Mucosa of rectum (tissue), 2 donors: ENCODE results near the gene INTS6L.
A peak's percentile ranks its signal among the peaks of the same experiment; 100 is the strongest.

Source experiments
- H3K27ac ChIP-seq, 2 donors: one replicate each; pipeline ENCODE4 v1.7.0; 2013; ENCODE audit warnings: inconsistent platforms in 2 of 2, low read depth in 2 of 2, low read length in 2 of 2
- H3K27me3 ChIP-seq, 2 donors: one replicate each; pipeline ENCODE4 v1.7.0; 2013; ENCODE audit warnings: low read length in 2 of 2; ENCODE audit not compliant: control insufficient read depth in 2 of 2, insufficient read depth in 2 of 2
- H3K36me3 ChIP-seq, 2 donors: one replicate each; pipeline ENCODE4 v1.7.0; 2013; ENCODE audit warnings: low read length in 2 of 2; ENCODE audit not compliant: control insufficient read depth in 2 of 2, insufficient read depth in 2 of 2
- H3K4me1 ChIP-seq, 2 donors: one replicate each; pipeline ENCODE4 v1.7.0; 2013; ENCODE audit warnings: low read length in 2 of 2, mild to moderate bottlenecking in 1 of 2; ENCODE audit not compliant: control insufficient read depth in 2 of 2, insufficient read depth in 2 of 2
- H3K4me3 ChIP-seq, 2 donors: one replicate each; pipeline ENCODE4 v1.7.0; 2013; ENCODE audit warnings: low read length in 2 of 2
- H3K9ac ChIP-seq, 2 donors: one replicate each; pipeline ENCODE4 v1.7.0; 2013; ENCODE audit warnings: low read length in 2 of 2, low read depth in 1 of 2, mild to moderate bottlenecking in 1 of 2
- H3K9me3 ChIP-seq, 2 donors: one replicate each; pipeline ENCODE4 v1.7.0; 2013; ENCODE audit warnings: low read length in 2 of 2; ENCODE audit not compliant: control insufficient read depth in 2 of 2
- donor health status: healthy.
- donor health status: Normal muscosa, but diverticular disease.

The INTS6L gene

DNA sequence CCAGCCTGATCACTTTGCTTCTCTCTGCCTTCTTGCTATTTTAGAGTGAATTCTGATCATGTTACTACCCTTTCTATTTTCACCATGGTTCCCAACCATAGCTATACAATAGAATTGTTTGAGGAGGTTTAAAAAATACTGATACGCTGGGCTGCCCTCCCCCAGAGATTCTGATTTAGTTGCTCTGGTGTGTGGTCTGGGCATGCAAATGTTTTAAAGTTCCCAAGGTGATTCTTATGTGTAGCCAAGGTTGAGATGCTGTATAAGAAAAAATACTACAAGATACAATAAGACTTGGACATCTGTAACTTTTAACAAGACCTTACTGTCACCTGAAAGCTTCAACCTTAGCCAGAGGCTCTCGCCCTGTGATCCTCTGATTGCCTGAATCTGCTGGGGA, 22.2 kb upstream of the INTS6L start:
- no peak overlapping the region for H3K9ac ChIP-seq
- H3K4me1 ChIP-seq, result no peaks in the 10 kb centered on the region
- H3K4me3 ChIP-seq, result no peak overlapping the region
- H3K36me3 ChIP-seq, result no peaks in the 10 kb centered on the region
- no peaks in the 10 kb centered on the region for H3K9me3 ChIP-seq
- H3K27ac ChIP-seq, result no peak overlapping the region
- H3K27me3 ChIP-seq, result peaks cover 0 to 2% of the 10 kb centered on the region in 2 donors

- Histone ChIP-seq H3K4me1 (no peaks in the 10 kb centered on the region), H3K27me3 (no peaks in the 10 kb centered on the region), H3K36me3 (no peaks in the 10 kb centered on the region), H3K27ac (no peak overlapping the region), H3K9me3 (no peaks in the 10 kb centered on the region), H3K9ac (no peak overlapping the region), H3K4me3 (no peak overlapping the region)
These were observed 15.1 kb upstream of the INTS6L start for GRCh38 chrX:135505351-135505750.

DNA sequence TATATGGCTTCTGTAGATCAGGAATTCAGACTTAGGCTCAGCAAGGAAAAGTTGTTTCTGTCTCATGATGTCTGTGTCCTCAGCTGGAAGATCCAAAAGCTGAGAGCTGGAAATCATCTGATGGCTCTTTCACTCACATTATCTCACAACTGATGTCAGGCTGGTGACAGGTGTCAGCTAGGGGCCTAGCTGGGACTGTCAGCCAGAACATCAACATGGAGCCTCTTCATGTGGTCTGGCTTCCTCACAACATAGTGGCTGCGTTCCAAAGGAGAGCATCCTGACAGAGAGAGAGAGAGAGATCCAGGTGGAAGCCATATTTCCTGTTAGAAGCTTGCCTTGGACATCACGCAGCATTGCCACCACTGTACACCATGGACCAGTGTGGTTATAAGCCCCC, 10.6 kb upstream of the INTS6L start:
- H3K9ac ChIP-seq, result no peak overlapping the region

DNA sequence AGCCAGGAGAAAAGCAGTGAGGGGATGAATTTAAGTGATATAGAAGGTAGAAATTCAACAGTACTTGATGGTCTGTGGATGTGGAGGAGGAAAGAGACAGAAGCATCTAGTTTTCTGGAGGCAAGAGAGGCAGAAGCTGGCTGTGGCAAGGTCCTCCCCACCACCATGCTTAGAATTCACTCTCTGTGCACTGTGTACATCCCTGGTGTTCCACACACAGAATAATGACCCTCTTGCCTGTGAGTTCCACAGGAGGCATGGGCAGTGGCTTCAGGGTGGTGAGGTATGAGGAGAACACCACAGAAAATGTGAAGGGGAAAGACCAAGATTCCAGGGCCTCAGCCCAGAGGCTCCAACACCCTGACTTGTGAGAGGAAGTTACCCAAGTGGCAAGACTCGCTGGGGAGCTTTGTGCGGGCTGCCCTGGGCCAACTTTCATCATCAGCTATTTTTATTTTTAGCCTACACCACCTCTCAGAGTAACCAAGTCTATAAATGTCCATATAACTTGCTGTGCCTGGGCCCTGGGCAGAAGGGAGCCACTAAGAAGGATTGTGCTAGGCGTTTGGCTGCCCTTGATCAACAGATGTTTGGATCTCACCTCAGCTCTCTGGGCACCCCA, 7.8 kb upstream of the INTS6L start:
- no peaks in the 10 kb centered on the region for H3K36me3 ChIP-seq
- H3K4me1 ChIP-seq, result no peaks in the 10 kb centered on the region
- no peak overlapping the region for H3K27ac ChIP-seq
- no peaks in the 10 kb centered on the region for H3K27me3 ChIP-seq
- no peak overlapping the region for H3K4me3 ChIP-seq
- H3K9me3 ChIP-seq, result no peaks in the 10 kb centered on the region
- no peak overlapping the region for H3K9ac ChIP-seq

More for the DNA sequence above, 10.6 kb upstream of the INTS6L start:
- Histone ChIP-seq H3K4me3 (no peak overlapping the region), H3K4me1 (no peaks in the 10 kb centered on the region), H3K27ac (no peak overlapping the region), H3K36me3 (no peaks in the 10 kb centered on the region), H3K27me3 (no peaks in the 10 kb centered on the region), H3K9me3 (no peaks in the 10 kb centered on the region)

DNA sequence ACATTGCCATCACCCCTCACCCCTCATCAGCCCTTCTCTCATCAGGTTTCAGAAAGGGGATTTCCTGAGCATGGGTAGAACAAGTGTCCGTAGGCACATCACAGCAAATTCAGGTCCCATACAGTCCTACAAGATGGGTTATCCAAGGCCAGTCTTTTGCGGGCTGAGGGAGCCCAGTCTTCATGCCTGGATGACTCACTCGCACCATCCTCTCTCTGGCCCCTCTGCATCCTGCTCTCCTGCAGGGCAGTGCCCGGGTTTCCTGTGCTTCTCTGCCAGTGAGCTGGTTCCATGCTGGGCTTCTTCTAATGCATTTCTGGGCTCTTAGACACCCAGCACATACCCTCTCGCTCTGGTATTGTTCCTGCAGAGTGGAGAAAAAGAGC, 7.3 kb upstream of the INTS6L start:
- H3K27me3 ChIP-seq, result no peaks in the 10 kb centered on the region
- no peak overlapping the region for H3K4me3 ChIP-seq
- H3K4me1 ChIP-seq, result no peaks in the 10 kb centered on the region
- H3K36me3 ChIP-seq, result no peaks in the 10 kb centered on the region
- no peaks in the 10 kb centered on the region for H3K9me3 ChIP-seq
- no peak overlapping the region for H3K9ac ChIP-seq
- H3K27ac ChIP-seq, result no peak overlapping the region

DNA sequence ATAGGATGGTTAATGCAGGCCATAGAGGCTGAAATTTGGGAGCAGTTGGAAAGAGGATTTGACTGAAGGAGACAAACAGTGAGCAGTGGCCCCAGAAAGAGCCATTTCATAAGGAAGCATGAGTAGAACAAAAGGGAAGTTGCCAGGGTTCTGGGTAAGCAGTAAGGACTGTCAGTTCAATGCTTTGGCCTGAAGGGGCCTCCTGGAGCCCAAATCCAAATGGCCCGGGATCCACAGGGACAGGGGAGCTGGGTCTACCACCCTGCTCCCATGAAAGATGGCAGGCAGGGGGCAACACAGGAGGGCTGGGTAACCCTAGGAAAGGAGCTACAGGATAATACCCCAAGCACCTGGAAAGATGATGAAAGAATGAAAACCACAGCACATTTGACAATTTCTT, 4.1 kb upstream of the INTS6L start:
- no peak overlapping the region for H3K27ac ChIP-seq
- H3K36me3 ChIP-seq, result no peaks in the 10 kb centered on the region
- H3K27me3 ChIP-seq, result no peaks in the 10 kb centered on the region
- H3K4me3 ChIP-seq, result no peak overlapping the region
- H3K4me1 ChIP-seq, result no peaks in the 10 kb centered on the region
- H3K9me3 ChIP-seq, result no peaks in the 10 kb centered on the region
- no peak overlapping the region for H3K9ac ChIP-seq

GRCh38 chrX:135518161-135518560, 2.3 kb upstream of the INTS6L start:
- Histone ChIP-seq H3K9ac (no peak overlapping the region), H3K4me1 (peaks cover 0 to 5% of the 10 kb centered on the region in 2 donors), H3K9me3 (no peaks in the 10 kb centered on the region), H3K36me3 (no peaks in the 10 kb centered on the region), H3K27me3 (no peaks in the 10 kb centered on the region), H3K27ac (no peak overlapping the region), H3K4me3 (no peak overlapping the region)

- Histone ChIP-seq H3K4me1 (peaks cover 0 to 5% of the 10 kb centered on the region in 2 donors), H3K27ac (peak overlapping the region; percentile 89 to 94), H3K9me3 (no peaks in the 10 kb centered on the region), H3K27me3 (no peaks in the 10 kb centered on the region), H3K4me3 (peak overlapping the region; percentile 60 to 87), H3K36me3 (no peaks in the 10 kb centered on the region), H3K9ac (peak overlapping the region; percentile 39 to 52)
These were observed 373 bp upstream of the INTS6L start for GRCh38 chrX:135520022-135520552.

DNA sequence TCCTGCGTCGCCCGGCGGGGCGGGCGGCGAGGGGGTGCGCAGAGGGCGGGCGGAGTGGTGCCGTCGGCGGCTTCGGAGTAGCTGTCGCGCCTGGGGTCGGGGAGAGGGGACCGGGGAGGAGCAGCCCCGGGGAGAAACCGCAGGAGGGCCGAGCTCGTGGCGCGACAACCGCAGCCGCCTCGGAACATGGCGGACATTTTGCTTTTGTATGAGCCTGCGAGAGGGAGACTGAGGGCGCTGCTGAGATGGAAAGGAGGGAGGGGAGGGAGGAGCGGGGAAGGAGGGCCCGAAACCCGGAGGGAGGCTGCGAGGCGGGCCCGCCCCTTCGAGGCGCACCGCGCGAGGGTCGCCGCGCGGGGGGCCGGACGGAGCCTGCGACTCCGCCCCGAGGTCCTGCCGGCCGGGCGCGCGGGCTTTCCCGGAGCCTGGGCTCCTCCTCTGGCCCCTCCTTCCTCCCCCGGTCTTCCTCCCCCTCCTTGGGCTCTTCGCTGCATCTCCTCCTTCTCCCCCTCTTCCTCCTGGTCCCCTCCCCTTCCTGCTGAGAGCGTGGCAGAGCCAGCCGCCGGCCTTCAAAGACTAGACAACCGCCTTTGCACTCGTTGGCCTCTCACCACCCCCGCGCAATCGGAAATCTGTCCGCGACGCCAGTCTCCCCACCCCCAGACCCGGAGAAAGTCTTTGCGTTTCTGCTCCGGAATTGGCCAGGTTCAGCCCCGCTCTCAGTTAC, 1.1 kb downstream of the INTS6L start:
- H3K9ac ChIP-seq, result peak overlapping the region; percentile 81 to 84
- H3K27me3 ChIP-seq, result peaks cover 0 to 3% of the 10 kb centered on the region in 2 donors
- no peaks in the 10 kb centered on the region for H3K9me3 ChIP-seq
- peak overlapping the region; percentile 83 to 87 for H3K4me3 ChIP-seq
- no peaks in the 10 kb centered on the region for H3K36me3 ChIP-seq
- H3K4me1 ChIP-seq, result peaks cover 0 to 5% of the 10 kb centered on the region in 2 donors
- H3K27ac ChIP-seq, result peak overlapping the region; percentile 89 to 94

- Histone ChIP-seq H3K36me3 (no peaks in the 10 kb centered on the region), H3K4me1 (peaks cover 0 to 5% of the 10 kb centered on the region in 2 donors), H3K9ac (peak overlapping the region; percentile 75 to 79)
These were observed 1.7 kb downstream of the INTS6L start for GRCh38 chrX:135522132-135522530.

More at GRCh38 chrX:135522132-135522530, 1.7 kb downstream of the INTS6L start:
- H3K4me3 ChIP-seq, result peak overlapping the region; percentile 68 to 79
- H3K27ac ChIP-seq, result peak overlapping the region; percentile 76 to 85
- no peaks in the 10 kb centered on the region for H3K9me3 ChIP-seq
- peaks cover 0 to 3% of the 10 kb centered on the region in 2 donors for H3K27me3 ChIP-seq
